GM19372 (cell line): ENCODE measurements around the gene CDKN1C.

Experiments used
- ATAC-seq: cut with Tn5 transposase; IDR thresholded peaks from one replicate; pipeline ENCODE4 v1.9.1; 2021; ENCODE audit warnings: mild to moderate bottlenecking, low read depth, moderate library complexity; ENCODE audit not compliant: unreplicated experiment

Gene CDKN1C

DNA sequence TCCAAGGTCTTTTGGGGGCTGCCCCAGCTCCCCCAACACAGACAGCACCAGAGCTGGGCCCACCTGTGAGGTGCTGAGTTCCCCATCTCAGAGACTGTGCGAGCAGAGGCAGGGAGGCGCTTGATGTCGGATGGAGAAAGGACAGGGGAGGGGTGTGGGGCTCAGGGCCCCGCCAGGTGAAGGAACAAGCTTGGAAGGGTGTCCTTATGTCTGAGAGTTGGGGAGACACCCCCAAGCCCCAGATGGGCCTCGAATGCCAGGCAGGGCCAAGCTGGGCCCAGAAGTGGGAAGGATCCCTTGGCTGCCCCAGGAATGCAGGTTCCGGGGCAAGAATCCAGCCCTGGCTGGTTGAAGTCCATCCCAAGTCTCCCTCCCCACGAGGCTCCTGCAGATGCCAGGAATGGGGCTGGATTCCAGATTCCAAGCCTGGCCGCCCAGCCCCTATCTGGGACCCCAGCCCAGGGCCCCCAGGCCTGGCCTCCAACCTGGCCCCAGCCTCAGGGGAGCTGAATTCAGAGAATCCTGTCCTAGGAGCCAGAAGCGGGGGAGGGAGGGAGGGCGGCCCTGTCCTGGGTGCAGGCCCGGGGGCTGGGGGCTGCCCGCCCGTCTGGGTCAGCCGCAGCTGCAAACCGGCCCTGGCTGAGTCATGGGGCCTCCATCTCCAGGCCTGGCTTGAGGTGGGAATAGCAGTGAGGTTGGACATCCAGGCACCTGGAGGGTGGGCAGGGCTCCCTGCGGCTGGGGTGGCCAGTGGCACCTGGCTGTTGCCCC is 50.9 kb downstream of the CDKN1C start:
- no peak for ATAC-seq

- no peak for ATAC-seq
Measured at GRCh38 chr11:2833716-2834502, 51.7 kb downstream of the CDKN1C start.
